ENCODE measurements around the gene CRYL1.

The CRYL1 gene

DNA sequence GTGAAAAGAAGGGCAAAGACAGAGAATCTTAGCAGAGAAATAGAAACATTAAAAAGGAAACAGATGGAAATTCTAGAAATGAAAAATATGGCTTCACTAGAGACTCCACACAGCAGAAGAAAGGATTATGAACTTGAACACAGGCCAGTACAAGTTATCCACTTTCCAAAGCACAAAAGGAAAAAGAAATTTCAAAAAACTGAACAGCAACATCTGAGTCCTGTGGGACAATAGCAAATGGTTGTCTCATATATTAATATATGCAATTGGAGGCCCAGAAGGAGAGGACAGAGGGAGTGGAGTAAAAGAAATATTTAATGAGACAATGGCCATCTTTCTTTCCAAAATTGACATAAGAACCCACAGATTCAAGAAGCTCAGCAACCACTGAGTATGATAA, 151.8 kb downstream of the CRYL1 start:
- no peak for DNase-seq (ENCODE audit: low read depth in 2 of 2)

DNA sequence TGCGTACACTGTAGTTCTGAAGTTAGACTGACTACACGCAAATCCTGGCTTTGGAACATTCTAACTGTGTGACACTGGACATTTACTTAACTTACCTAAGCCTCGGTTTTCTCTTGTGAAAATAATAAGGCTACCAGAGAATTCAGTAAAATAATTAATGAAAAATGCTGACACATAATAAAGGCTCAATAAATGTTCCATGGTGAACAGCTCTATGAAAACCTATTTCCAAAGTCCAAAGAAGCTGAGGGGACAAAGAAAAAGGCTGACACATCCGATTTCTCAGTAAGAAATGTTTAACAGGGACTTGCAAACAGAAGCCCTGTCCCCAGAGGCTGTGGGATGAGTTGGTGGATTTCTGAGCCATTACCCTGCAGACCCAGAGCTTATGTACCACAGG, 153.8 kb downstream of the CRYL1 start:
- no peak for DNase-seq (ENCODE audit: low read depth in 2 of 2)

DNA sequence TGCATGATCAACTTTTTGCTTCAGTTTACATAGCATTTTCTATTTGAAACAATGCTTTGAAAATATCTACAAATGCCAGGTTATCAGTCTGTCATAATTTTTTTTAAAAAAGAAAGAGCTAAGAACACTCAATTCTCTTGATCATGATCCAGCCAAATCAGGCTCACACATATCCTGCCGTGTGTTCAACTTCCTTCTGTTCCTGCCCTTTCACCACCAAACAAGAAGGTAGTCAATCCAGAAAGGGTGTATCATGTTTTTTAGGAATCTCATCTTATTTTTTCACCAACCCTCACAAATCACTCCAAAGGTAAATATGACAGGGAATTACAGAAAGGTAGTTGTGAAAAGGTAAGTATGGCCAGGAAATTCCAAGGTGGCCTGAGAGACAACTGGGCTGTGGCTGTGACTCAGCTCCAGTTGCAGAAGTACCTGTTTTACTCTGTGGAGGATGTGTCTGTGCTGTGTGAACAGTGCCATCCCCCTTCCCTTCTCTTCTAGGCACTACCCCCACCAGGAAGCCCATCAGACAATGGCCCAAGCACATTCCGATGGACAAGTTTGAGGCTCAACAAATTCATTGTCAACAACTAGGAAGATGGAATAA, 154.7 kb downstream of the CRYL1 start:
- no peak for DNase-seq (ENCODE audit: low read depth in 2 of 2)

DNA sequence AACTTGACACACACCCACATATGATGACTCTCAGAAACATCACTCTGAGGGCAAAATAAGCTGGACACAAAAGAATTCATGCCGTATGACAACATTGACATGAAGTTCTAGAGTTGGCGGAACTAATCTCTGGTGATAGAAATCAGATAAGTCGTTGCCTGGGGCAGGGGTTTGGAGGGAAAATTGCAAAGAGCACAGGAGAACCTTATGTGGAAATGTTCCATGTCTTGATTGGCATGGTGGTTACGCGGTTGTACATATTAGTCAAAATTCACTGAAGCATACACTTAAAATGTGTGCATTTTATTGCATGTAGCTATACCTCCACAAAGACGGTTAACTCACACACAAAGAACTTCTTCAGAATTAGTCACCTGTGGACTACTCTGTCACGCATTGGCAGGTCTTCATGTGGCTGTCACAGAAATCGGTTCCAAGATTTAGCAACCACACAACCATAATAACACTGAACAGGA, 155.7 kb downstream of the CRYL1 start:
- no peak for DNase-seq (ENCODE audit: low read depth in 2 of 2)

DNA sequence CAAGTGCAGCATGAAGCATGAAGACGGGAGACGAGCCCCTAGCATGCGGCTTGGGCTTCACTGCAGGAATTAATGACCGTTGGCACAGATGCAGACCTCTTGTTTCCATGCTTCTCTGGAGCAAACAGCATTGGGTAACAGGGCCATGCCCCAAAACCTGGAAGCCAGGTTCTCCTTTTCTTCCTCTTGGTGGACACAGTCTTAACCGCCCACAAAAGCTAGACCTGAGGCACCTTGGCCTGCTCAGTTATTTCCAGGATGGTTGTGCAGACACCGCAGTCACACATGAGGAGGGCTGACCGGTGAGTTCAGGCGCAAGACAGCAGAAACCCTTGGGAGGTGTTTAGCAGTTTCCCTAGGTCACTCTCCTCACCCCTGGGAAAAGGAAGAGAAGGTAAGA, 159.6 kb downstream of the CRYL1 start:
- DNase-seq (ENCODE audit: low read depth in 2 of 2): no peak

DNA sequence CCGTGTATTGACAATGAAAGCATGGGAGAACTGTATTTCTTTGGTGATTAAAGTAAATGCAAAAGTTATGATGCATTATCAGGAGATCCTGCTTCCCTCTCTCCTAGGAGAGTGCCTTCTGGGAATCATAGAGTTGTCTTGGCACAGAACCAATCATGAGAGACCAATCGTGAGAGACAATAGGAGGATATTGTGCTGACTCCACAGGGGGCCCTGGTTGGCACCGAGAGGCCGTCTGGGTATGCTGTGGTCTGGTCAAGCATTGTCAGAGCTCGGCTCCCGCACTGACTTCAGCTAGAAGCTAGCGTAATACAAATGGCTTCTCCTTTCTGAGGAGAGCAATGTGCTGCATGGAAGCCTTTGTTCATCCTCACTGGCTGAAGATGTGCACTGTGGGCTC, 162.1 kb downstream of the CRYL1 start:
- DNase-seq (ENCODE audit: low read depth in 2 of 2): no peak

DNA sequence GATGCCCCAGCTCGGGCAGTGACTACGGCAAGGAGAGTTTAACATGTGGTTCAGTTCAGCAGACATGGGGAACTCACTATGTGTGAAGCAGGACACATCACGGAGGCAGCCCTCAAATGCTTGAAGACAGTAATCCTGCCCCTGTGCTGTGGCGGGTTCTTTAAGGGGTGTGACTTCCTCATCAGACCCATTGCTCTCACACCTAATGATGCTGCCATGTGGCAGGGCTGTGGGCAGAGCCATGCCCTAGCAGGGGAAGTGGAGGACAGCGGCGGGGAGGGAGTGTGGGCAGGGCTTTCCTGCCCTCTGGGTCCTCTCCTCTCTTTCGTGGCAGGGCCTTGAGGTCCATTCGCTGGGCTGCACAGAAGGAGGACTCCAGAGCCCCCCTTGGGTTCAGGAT, 162.5 kb downstream of the CRYL1 start:
- DNase-seq (ENCODE audit: low read depth in 2 of 2): no peak

DNA sequence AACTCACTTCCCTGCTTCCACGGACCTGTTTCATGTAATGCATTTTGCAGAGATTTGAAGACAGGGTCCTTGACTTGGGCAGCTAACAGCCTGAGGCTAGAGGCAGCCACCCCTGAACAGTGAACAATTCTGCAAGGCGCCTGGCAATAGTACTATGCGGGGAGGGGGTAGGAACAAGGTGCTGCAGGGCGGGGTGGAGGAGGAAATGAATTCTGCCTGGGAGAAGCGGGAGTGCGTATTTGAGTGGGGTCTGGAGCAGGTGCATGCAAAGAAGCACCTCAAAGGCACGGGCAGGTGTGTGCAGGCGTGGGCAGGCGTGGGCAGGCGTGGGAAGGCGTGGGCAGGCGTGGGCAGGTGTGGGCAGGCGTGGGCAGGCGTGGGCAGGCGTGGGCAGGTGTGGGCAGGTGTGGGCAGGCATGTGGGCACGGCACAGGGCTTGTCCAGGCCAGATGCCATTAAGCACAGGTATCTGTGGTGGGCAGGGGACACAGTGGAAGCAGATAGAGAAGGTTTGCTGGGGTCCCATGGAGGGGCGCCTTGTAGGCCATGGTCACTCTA, 163.1 kb downstream of the CRYL1 start:
- no peak for DNase-seq (ENCODE audit: low read depth in 2 of 2)

DNA sequence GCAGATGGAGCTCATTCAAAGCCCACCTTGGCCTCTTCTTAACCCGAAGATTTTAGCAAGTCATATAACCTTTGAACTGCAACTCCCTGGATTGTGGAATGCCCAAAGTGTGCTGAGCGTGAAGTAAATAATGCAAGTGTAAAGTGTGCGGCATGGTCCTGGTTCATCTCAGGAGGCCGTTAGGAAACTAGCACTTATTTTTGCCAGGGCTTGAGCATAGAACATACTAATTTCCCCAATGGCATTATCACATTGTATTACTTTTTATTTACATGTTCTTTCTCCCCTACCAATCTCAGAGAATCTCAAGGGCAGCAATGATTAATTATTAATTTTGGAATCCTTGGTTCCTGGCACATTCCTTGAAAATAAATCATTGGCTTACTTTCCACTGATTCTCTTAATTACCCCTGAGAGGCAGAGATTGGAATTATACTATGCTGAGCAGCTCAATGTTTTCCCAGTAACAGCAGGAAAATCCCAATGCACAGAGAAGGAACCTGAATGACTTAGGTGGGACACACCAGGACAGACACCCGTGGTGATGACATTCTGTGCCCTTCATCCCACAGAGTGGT, 164.7 kb downstream of the CRYL1 start:
- DNase-seq (ENCODE audit: low read depth in 2 of 2): no peak

DNA sequence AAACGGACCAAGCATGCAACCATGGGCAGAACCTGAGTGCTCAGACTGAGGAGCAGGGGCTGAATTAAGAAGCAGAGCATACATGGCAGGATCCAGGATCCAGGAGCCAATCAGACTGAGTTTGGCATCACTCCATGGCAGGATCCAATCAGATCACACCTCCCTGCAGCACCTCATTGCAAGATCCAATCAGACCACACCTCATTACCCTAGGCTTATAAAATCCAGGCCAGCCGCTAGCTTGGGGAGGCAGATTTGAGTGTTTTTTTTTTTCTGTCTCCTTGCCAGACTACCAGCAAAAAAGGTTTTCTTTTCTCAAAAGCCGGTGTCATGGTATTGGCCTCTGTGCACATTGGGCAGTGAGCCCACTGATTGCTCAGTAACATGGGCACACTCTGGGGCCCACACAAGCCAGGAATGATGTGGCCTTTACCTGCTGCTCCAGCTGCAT, 165.6 kb downstream of the CRYL1 start:
- DNase-seq (ENCODE audit: low read depth in 2 of 2): no peak

DNA sequence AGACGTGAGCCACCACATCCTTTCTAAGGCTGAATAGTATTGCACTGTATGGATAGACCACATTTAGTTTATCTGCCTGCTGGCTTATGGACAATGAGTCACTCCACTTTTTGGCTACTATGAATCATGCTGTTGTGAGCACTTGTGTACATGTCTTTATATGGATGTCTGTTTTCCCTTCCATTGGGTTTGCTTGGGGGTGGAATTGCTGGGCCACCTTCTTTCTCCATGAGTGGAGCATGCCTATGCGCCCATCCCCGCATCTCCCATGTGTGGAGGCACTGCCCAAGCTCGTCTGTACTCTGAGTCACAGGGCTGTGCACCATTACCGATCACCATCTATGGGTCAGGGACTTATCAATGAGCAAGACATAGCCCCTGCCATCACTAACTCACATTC, 166.3 kb downstream of the CRYL1 start:
- no peak for DNase-seq (ENCODE audit: low read depth in 2 of 2)

DNA sequence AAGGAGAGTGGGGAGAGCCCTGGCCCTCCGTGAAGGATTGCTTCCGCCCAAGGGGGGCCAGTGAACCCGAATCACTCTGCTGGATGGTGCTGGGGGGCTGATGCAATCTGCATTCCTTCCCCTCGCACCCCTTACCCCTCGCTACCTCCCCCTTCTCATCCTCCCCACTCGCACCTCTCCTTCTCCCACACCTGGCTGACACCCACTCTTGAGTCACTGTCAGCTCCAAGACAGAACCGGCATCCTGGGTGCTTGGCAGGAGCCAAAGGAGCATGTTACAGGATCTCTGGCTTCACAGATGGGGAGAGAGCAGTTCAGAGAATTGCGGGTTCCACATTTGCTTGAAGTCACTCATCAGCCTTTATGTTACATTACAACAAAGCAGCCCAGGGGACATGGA, 167.6 kb downstream of the CRYL1 start:
- DNase-seq (ENCODE audit: low read depth in 2 of 2): no peak

DNA sequence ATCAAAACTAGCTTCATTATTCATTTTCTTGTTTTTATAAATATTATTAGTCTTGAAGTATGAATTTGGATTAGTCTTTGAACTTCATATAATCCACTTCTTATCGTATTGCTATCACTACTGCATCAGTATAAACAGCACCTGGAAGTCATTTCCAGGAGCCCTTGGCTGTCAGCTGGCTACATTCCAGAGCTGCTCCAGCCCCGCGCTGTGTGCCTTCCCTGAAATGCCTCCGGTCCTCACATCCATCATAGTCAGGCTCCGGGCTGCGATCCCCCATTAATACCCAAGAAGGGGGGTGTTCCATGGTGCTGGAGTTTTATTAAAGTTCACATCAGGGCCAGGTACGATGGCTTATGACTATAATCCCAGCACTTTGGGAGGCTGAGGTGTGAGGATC, 169.2 kb downstream of the CRYL1 start:
- no peak for DNase-seq (ENCODE audit: low read depth in 2 of 2)

DNA sequence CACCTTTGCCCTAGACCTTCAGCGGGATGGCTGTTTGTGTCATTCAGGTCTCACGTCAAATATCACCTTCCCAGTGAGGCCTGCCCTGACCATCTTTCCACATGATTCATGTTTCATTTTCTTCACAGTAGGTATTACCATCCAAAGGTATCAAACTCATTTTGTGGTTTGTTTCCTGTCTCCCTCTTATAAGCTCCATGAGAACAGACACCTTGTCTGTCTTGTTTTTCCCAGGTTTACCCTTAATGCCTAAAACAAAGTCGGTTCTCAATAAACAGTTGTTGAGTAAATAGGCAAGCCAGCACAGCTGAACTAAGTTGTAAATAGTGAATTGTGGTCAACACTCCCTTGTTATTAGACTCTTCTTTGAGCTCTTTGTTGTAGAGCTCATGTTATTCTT, 170.9 kb downstream of the CRYL1 start:
- no peak for DNase-seq (ENCODE audit: low read depth in 2 of 2)

DNA sequence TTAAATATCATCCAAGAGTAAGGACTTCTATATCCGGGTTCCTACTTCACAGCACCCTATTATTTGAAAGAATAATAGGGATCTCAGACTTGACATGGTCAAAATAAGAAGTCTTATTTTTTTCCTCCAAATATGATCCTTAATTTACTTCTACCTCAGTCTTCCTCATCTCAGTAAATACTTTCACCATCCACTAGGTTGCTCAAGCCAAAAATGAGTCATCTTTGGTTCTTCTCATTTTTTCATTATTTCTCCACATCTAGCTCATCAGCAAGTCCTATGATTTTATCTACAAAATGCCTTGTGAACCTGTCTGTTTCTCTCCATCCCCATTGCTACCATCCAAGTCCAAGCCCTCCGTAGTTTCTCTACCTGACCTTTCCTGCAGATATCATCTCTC, 171.7 kb downstream of the CRYL1 start:
- no peak for DNase-seq (ENCODE audit: low read depth in 2 of 2)
